ENCODE data around the gene CLASP1.

DNA sequence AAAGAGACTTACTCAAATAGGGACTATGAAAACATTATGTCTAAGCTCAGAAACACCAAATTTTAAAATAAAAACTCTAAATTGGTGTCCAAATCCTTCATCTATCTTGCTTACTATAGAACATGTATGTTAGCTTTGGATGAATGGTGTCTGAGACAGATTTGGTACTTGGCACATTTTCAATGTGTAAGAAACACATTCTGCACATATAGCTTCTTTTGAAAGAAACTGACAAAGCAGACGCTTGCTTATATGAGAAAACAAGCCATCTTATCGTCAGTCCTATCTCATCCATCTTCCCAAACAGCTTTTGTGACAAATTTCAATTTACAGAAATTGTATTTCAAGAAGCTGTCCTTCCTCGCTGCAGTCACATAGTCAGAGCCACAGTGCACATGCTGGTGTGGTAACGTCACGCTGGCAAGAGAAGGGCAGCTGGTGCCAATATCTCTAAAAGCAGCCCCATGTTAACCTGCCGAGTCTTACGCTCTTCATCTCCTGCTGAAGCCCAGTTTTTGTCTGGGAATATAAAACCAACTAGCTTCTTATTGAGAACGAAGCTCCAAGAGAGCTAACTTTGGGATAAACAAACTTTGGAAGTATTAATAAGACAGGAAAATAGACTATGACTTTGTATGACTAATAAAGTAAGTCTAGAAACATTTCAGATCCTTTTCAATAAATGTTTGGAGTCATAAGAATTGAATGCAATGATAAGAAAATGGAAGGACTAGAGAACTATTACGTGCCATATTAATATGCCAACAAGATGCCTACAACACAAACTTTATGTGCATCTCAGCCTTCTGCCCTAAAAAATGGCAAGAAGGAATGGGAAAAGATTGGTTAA lies 289.3 kb downstream of the CLASP1 start:
- TF ChIP-seq, protein P1, sequence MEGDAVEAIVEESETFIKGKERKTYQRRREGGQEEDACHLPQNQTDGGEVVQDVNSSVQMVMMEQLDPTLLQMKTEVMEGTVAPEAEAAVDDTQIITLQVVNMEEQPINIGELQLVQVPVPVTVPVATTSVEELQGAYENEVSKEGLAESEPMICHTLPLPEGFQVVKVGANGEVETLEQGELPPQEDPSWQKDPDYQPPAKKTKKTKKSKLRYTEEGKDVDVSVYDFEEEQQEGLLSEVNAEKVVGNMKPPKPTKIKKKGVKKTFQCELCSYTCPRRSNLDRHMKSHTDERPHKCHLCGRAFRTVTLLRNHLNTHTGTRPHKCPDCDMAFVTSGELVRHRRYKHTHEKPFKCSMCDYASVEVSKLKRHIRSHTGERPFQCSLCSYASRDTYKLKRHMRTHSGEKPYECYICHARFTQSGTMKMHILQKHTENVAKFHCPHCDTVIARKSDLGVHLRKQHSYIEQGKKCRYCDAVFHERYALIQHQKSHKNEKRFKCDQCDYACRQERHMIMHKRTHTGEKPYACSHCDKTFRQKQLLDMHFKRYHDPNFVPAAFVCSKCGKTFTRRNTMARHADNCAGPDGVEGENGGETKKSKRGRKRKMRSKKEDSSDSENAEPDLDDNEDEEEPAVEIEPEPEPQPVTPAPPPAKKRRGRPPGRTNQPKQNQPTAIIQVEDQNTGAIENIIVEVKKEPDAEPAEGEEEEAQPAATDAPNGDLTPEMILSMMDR (IDR thresholded peaks at IDR 0.05; ENCODE audit: control extremely low read depth in 1 of 3, insufficient read depth in 1 of 3, low read depth in 1 of 3, low read length in 3 of 3) = no peak
- TF ChIP-seq GTF2F1 (IDR thresholded peaks at IDR 0.05; ENCODE audit: borderline replicate concordance, low read depth, low read length) = no peak
- TF ChIP-seq, protein P2, sequence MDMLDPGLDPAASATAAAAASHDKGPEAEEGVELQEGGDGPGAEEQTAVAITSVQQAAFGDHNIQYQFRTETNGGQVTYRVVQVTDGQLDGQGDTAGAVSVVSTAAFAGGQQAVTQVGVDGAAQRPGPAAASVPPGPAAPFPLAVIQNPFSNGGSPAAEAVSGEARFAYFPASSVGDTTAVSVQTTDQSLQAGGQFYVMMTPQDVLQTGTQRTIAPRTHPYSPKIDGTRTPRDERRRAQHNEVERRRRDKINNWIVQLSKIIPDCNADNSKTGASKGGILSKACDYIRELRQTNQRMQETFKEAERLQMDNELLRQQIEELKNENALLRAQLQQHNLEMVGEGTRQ (IDR thresholded peaks at IDR 0.05; ENCODE audit: low read length) = no peak
- TF ChIP-seq JUND (IDR thresholded peaks at IDR 0.05; ENCODE audit: low read length) = no peak
- no peak for TF ChIP-seq POLR2A (IDR thresholded peaks at IDR 0.05; ENCODE audit: control extremely low read depth in 1 of 2, low read depth in 2 of 2, low read length in 2 of 2)

Data from H1 (cell line).